SK-N-SH treated with all-trans-retinoic acid at 6 μM for 48 hours (cell line): ENCODE results near the gene RIIAD1.
"Not testable (repeated sequence)": the region's sequence is repeated elsewhere in the genome, so short reads cannot be mapped to it uniquely, and the experiment has no call there.

ENCODE experiments used
- ARNTL ChIP-seq: fragments of 450-650 bp; formaldehyde crosslinking; IDR thresholded peaks from 2 replicates; pipeline ENCODE4 v1.5.0; 2020; ENCODE audit warnings: low read depth, mild to moderate bottlenecking, moderate library complexity, borderline replicate concordance
- SNAI2 ChIP-seq: fragments of 250-450 bp; sonication (Bioruptor Pico); IDR thresholded peaks from 2 replicates; pipeline ENCODE4 v1.5.0; 2020; ENCODE audit warnings: mild to moderate bottlenecking, moderate library complexity
- TCF4 ChIP-seq: fragments of 250-450 bp; sonication (Bioruptor Pico); IDR thresholded peaks from 2 replicates; pipeline ENCODE4 v1.8.0; 2021; ENCODE audit warnings: mild to moderate bottlenecking, moderate library complexity, borderline replicate concordance
- ZC3H10 ChIP-seq: fragments of 250-450 bp; sonication (Bioruptor Pico); IDR thresholded peaks from 2 replicates; pipeline ENCODE4 v1.5.1; 2021; ENCODE audit warnings: mild to moderate bottlenecking, moderate library complexity
- ZNF70 ChIP-seq: fragments of 450-650 bp; formaldehyde crosslinking; IDR thresholded peaks from 2 replicates; pipeline ENCODE4 v1.5.0; 2020; ENCODE audit warnings: mild to moderate bottlenecking, moderate library complexity
- TF ChIP-seq, protein P1 (sequence below): fragments of 250-450 bp; sonication (Bioruptor Pico); IDR thresholded peaks from 2 replicates; pipeline ENCODE4 v1.8.0; 2020; ENCODE audit warnings: mild to moderate bottlenecking, moderate library complexity, borderline replicate concordance

DNA sequence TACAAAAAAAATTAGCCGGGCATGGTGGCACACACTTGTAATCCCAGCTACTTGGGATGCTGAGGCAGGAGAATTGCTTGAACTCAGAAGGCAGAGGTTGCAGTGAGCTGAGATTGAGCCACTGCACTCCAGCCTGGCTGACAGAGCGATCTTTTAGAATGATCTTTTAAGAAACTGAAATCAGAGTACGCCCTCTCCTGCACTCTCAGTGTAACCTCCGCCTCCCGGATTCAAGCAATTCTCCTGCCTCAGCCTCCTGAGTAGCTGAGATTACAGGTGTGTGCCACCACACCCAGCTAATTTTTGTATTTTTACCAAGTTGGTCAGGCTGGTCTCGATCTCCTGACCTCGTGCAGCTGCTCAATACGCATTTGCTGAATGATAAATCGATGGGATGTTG lies 12.7 kb downstream of the RIIAD1 start:
- not testable (repeated sequence) for TF ChIP-seq ZNF70, ZC3H10, SNAI2, ARNTL, TCF4 (CRISPR knock-in tag)
- TF ChIP-seq, protein P1, sequence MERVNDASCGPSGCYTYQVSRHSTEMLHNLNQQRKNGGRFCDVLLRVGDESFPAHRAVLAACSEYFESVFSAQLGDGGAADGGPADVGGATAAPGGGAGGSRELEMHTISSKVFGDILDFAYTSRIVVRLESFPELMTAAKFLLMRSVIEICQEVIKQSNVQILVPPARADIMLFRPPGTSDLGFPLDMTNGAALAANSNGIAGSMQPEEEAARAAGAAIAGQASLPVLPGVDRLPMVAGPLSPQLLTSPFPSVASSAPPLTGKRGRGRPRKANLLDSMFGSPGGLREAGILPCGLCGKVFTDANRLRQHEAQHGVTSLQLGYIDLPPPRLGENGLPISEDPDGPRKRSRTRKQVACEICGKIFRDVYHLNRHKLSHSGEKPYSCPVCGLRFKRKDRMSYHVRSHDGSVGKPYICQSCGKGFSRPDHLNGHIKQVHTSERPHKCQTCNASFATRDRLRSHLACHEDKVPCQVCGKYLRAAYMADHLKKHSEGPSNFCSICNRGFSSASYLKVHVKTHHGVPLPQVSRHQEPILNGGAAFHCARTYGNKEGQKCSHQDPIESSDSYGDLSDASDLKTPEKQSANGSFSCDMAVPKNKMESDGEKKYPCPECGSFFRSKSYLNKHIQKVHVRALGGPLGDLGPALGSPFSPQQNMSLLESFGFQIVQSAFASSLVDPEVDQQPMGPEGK = not testable (repeated sequence)
